Fibroblast of mammary gland (primary cell): ENCODE results near the gene CREB1.

Source experiments
- DNase-seq: peaks from one replicate; pipeline ENCODE4 v3.0.0-alpha.2; 2010; ENCODE audit warnings: low read depth
- H3K4me3 ChIP-seq: 2 replicates; pipeline ENCODE4 v1.5.1; 2011; ENCODE audit warnings: low read depth, mild to moderate bottlenecking, low read length, moderate library complexity; ENCODE audit not compliant: control insufficient read depth
- CTCF ChIP-seq: conservative IDR thresholded peaks from 2 replicates; pipeline ENCODE4 v1.5.1; 2011; ENCODE audit warnings: low read depth, low read length, inconsistent platforms; ENCODE audit not compliant: control insufficient read depth, insufficient read depth

Gene CREB1

GRCh38 chr2:207502577-207503198, 27.1 kb upstream of the CREB1 start:
- no peak for TF ChIP-seq CTCF
- no peak overlapping the region for H3K4me3 ChIP-seq
- DNase-seq, result no peak

- peak; percentile 89 for DNase-seq
- TF ChIP-seq CTCF, result no peak
- H3K4me3 ChIP-seq, result no peak overlapping the region
Measured at GRCh38 chr2:207503234-207503633, 26.5 kb upstream of the CREB1 start.

GRCh38 chr2:207504513-207505170, 25.1 kb upstream of the CREB1 start:
- peak; percentile 11 for TF ChIP-seq CTCF
- peak; percentile 70 for DNase-seq
- no peak overlapping the region for H3K4me3 ChIP-seq

GRCh38 chr2:207505171-207505570, 24.6 kb upstream of the CREB1 start:
- DNase-seq, result peak; percentile 24
- no peak overlapping the region for H3K4me3 ChIP-seq
- TF ChIP-seq CTCF, result no peak

- peak; percentile 89 for DNase-seq
- no peak for TF ChIP-seq CTCF
- H3K4me3 ChIP-seq, result no peak overlapping the region
Measured at GRCh38 chr2:207505728-207506127, 24.0 kb upstream of the CREB1 start.

- no peak for TF ChIP-seq CTCF
- no peak overlapping the region for H3K4me3 ChIP-seq
- DNase-seq, result no peak
Measured at GRCh38 chr2:207506426-207506825, 23.3 kb upstream of the CREB1 start.
